Heart left ventricle (tissue), 16 donors: ENCODE data around the gene TBKBP1. TPM values are rescaled to one million over a fixed set of nuclear protein-coding genes. Genes with fewer than 3 reads are reported as not detected.

ENCODE experiments used
- ATAC-seq, 4 donors: fragments of 200-7000 bp; cut with Tn5 transposase; one replicate each; pipeline ENCODE4 v1.9.1; 2020 to 2022; ENCODE audit warnings: moderate library complexity in 4 of 4, mild to moderate bottlenecking in 3 of 4, moderate number of reproducible peaks in 1 of 4
- DNase-seq, 5 donors: peaks; one replicate each; pipeline ENCODE4 v3.0.0-alpha.2; 2020
- H3K27ac ChIP-seq, 12 donors: fragments of 200-600 bp; sonication (generic) in 4 of 12; one replicate each; pipeline versions ENCODE4 v1.5.0 to v1.8.0; 2016 to 2022; ENCODE audit warnings: mild to moderate bottlenecking in 2 of 12
- H3K27me3 ChIP-seq, 9 donors: fragments of 200-600 bp; sonication (generic) in 2 of 9; one replicate each; pipeline versions ENCODE4 v1.5.1 to v1.8.0; 2016 to 2022; ENCODE audit warnings: mild to moderate bottlenecking in 3 of 9
- H3K36me3 ChIP-seq, 9 donors: fragments of 200-600 bp; sonication (generic) in 2 of 9; one replicate each; pipeline versions ENCODE4 v1.5.0 to v1.8.0; 2018 to 2022; ENCODE audit warnings: mild to moderate bottlenecking in 2 of 9
- H3K4me1 ChIP-seq, 12 donors: fragments of 200-600 bp; sonication (generic) in 4 of 12; one replicate each; pipeline versions ENCODE4 v1.5.0 to v1.8.0; 2016 to 2022; ENCODE audit warnings: mild to moderate bottlenecking in 3 of 12
- H3K4me3 ChIP-seq, 12 donors: fragments of 200-600 bp; sonication (generic) in 4 of 12; one replicate each; pipeline versions ENCODE4 v1.5.0 to v1.8.0; 2017 to 2022; ENCODE audit warnings: mild to moderate bottlenecking in 9 of 12, moderate library complexity in 4 of 12
- H3K9me3 ChIP-seq, 12 donors: fragments of 200-600 bp; sonication (generic) in 4 of 12; one replicate each; pipeline versions ENCODE4 v1.5.0 to v1.8.0; 2016 to 2022; ENCODE audit warnings: mild to moderate bottlenecking in 1 of 12
- CTCF ChIP-seq, 12 donors: fragments of 200-600 bp; sonication (generic) in 4 of 12; IDR thresholded peaks; one replicate each; pipeline versions ENCODE4 v1.5.0 to v1.8.0; 2018 to 2022; ENCODE audit warnings: antibody characterized with exemption in 12 of 12, mild to moderate bottlenecking in 5 of 12
- POLR2A ChIP-seq, 2 donors: fragments of 450-650 bp; IDR thresholded peaks; one replicate each; pipeline ENCODE4 v1.6.1; 2017; ENCODE audit warnings: antibody characterized with exemption in 2 of 2, mild to moderate bottlenecking in 2 of 2, moderate library complexity in 2 of 2
- WGBS, 4 donors: extraction: QIAGEN DNeasy Blood & Tissue Kit in 2 of 4; methylation state at CpG; one replicate each; pipeline versions ENCODE4 v1.1.5 to v1.1.7; 2013 to 2018; 5-methylcytosine and 5-hydroxymethylcytosine counted together
- intact Hi-C, 10 donors: fragments of 100-400 bp; cut with DNase I; formaldehyde crosslinking; loops; one replicate each; pipeline versions ENCODE4 v1.11.1 to v1.14.2; 2022
- polyA plus RNA-seq, 2 donors: library from polyadenylated mRNA; stranded (reverse); fragments of 200-250 nt; gene quantifications; one replicate each; pipeline ENCODE4 v1.2.3, GENCODE V29; 2013
- total RNA-seq, 9 donors: library from RNA; depleted of rRNA in 2 of 9; stranded (reverse); fragments of >200 nt in 2 of 9; fragmentation: NEBNext Ultra II Directional in 3 of 9; extraction: Animal tissue kit (Norgen Biotek cat#: 25700) in 3 of 9; gene quantifications; one replicate each; pipeline versions ENCODE4 v1.1.0 to v1.2.4, GENCODE V29; 2016 to 2023
- donor health status: ischemic (EF 13 %, LVEDD 7.1; RV severe dilation, severe dysfunction).
- donor health status: healthy with polysubstance abuse.
- donor health status: DM: no; HTN: yes; CAD: no.
- donor health status: DM: no; HTN: no; CAD: no.
- donor health status: ischemic (EF 25% LVEDD 6.9; RV normal size, moderate dysfunction).
- donor health status: ischemic (EF 25% LVEDD 5.7; RV mildly dilated, moderate dysfunction).
- donor health status: healthy.
- donor health status: DM: yes; HTN: yes; CAD: no.
- donor health status: ischemic (EF 35%, LVEDD 5.7; RV mildly dilated, moderate dysfunction).
- donor health status: nonischemic (EF 11% LVEDD 7.7; RV severe dilation, severe dysfunction).
- donor health status: DM: yes; HTN: yes; CAD: no.
- donor health status: PGD.
- donor health status: ischemic (EF 29% LVEDD 5.4; RV normal size, mild dysfunction).
- donor health status: nonischemic (EF 23%, LVEDD 6.1; RV moderate dilation, normal function).

TBKBP1 gene
- total and polyA plus RNA-seq, 11 donors = 11.3 to 24.8 (median 13.4) TPM

- Histone ChIP-seq H3K4me3 (no peak overlapping the region), H3K36me3 (peaks cover 10 to 99% (median 98%) of the 10 kb centered on the region in 9 donors), H3K9me3 (no peaks in the 10 kb centered on the region), H3K27ac (peak overlapping the region in 1 of 12 donors; percentile 54), H3K4me1 (peaks cover 0 to 19% (median 0%) of the 10 kb centered on the region in 12 donors), H3K27me3 (no peaks in the 10 kb centered on the region)
- ATAC-seq = peak in 1 of 4 donors; percentile 68
- TF ChIP-seq POLR2A (IDR thresholded peaks at IDR 0.05) (no peak), CTCF (IDR thresholded peaks at IDR 0.05) (no peak)
- no peak for DNase-seq
- intact Hi-C loops = no loop called here
- 23 to 28% (median 25%) methylated on average over 1 of the region's 1 CpG for WGBS, 4 donors
These were observed 23.9 kb upstream of the TBKBP1 start for GRCh38 chr17:47670064-47670463.

- H3K27ac ChIP-seq = no peak overlapping the region
- peaks cover 0 to 16% (median 9%) of the 10 kb centered on the region in 12 donors for H3K4me1 ChIP-seq
- H3K27me3 ChIP-seq = no peaks in the 10 kb centered on the region
- no peak for DNase-seq
- TF ChIP-seq POLR2A (IDR thresholded peaks at IDR 0.05) = no peak
- TF ChIP-seq CTCF (IDR thresholded peaks at IDR 0.05) = no peak
- ATAC-seq = no peak
- H3K9me3 ChIP-seq = no peaks in the 10 kb centered on the region
- intact Hi-C loops = no loop called here
- H3K36me3 ChIP-seq = peaks cover 13 to 100% (median 100%) of the 10 kb centered on the region in 9 donors
- 73 to 83% (median 80%) methylated on average over 4 of the region's 4 CpGs for WGBS, 4 donors
- H3K4me3 ChIP-seq = no peak overlapping the region
These were observed 19.5 kb upstream of the TBKBP1 start for GRCh38 chr17:47674499-47674898.

- Histone ChIP-seq H3K9me3 (no peaks in the 10 kb centered on the region), H3K4me3 (no peak overlapping the region), H3K4me1 (peaks cover 0 to 16% (median 6%) of the 10 kb centered on the region in 12 donors), H3K27ac (no peak overlapping the region), H3K27me3 (no peaks in the 10 kb centered on the region), H3K36me3 (peaks cover 7 to 100% (median 100%) of the 10 kb centered on the region in 9 donors)
- TF ChIP-seq POLR2A (IDR thresholded peaks at IDR 0.05) = no peak
- 81 to 93% (median 85%) methylated on average over 2 of the region's 2 CpGs for WGBS, 4 donors
- DNase-seq (no peak), ATAC-seq (peak in 2 of 4 donors; percentile 31 to 63)
- intact Hi-C loops = no loop called here
These were observed 18.4 kb upstream of the TBKBP1 start for GRCh38 chr17:47675380-47676198.

- peaks cover 7 to 100% (median 100%) of the 10 kb centered on the region in 9 donors for H3K36me3 ChIP-seq
- peaks cover 0 to 16% (median 6%) of the 10 kb centered on the region in 12 donors for H3K4me1 ChIP-seq
- DNase-seq (no peak), ATAC-seq (no peak)
- H3K27me3 ChIP-seq = no peaks in the 10 kb centered on the region
- H3K9me3 ChIP-seq = no peaks in the 10 kb centered on the region
- intact Hi-C loops = no loop called here
- no peak for TF ChIP-seq CTCF (IDR thresholded peaks at IDR 0.05)
- no peak overlapping the region for H3K27ac ChIP-seq
- no peak overlapping the region for H3K4me3 ChIP-seq
- 80 to 87% (median 84%) methylated on average over 4 of the region's 4 CpGs for WGBS, 4 donors
These were observed 17.8 kb upstream of the TBKBP1 start for GRCh38 chr17:47676199-47676472.
